PC-3 (cell line): Measurements from ENCODE around the gene NUAK2. TPM values are rescaled to one million over a fixed set of nuclear protein-coding genes. Genes with fewer than 3 reads are reported as not detected.

Source experiments
- ATAC-seq: fragments of 200-7000 bp; cut with Tn5 transposase; 2 replicates; pipeline ENCODE4 v1.9.1; 2020; ENCODE audit warnings: mild to moderate bottlenecking, moderate library complexity
- BruUV-seq: library from RNA; stranded (reverse); fragments of 400-500 nt; replicated peaks from 2 replicates; lab custom pipeline; 2021; lab: Mats Ljungman, UMichigan
- CTCF ChIA-PET: fragments of 300-600 bp; sonication (Branson Sonifier 250); formaldehyde crosslinking; loops from one replicate; lab custom pipeline; 2022; ENCODE audit warnings: antibody characterized with exemption; lab: Charles Lee
- POLR2A ChIA-PET: fragments of 300-600 bp; sonication (Branson Sonifier 250); formaldehyde crosslinking; loops from one replicate; lab custom pipeline; 2022; ENCODE audit warnings: antibody characterized with exemption; ENCODE audit not compliant: unreplicated experiment; lab: Charles Lee
- DNase-seq: peaks from one replicate; pipeline ENCODE4 v3.0.0-alpha.2; 2015
- H2AFZ ChIP-seq: fragments of 300-600 bp; sonication (generic); 2 replicates; pipeline ENCODE4 v1.6.0; 2016; ENCODE audit warnings: antibody characterized with exemption, low read length
- H3F3A ChIP-seq: fragments of 300-600 bp; sonication (generic); one replicate; pipeline ENCODE4 v1.6.0; 2017; ENCODE audit warnings: antibody characterized with exemption, low read length, control low read depth, mild to moderate bottlenecking; ENCODE audit not compliant: unreplicated experiment
- H3K27ac ChIP-seq: fragments of 300-600 bp; sonication (generic); 2 replicates; pipeline ENCODE4 v1.5.1; 2016; ENCODE audit warnings: mild to moderate bottlenecking, low read length
- H3K27me3 ChIP-seq: fragments of 300-600 bp; sonication (generic); 2 replicates; pipeline ENCODE4 v1.6.1; 2016; ENCODE audit warnings: low read length, mixed read lengths
- H3K36me3 ChIP-seq: fragments of 300-600 bp; sonication (generic); 2 replicates; pipeline ENCODE4 v1.6.1; 2016; ENCODE audit warnings: low read depth, mixed run types, low read length, mixed read lengths
- H3K4me1 ChIP-seq: fragments of 300-600 bp; sonication (generic); 2 replicates; pipeline ENCODE4 v1.5.1; 2016; ENCODE audit warnings: low read length; ENCODE audit not compliant: insufficient read depth
- H3K4me2 ChIP-seq: fragments of 300-600 bp; sonication (generic); 2 replicates; pipeline ENCODE4 v1.6.0; 2016; ENCODE audit warnings: low read length
- H3K4me3 ChIP-seq: fragments of 300-600 bp; sonication (generic); 2 replicates; pipeline ENCODE4 v1.5.1; 2016; ENCODE audit warnings: mild to moderate bottlenecking, low read length, mixed read lengths
- H3K79me2 ChIP-seq: fragments of 300-600 bp; sonication (generic); 2 replicates; pipeline ENCODE4 v1.6.1; 2017; ENCODE audit warnings: low read length, mixed read lengths
- H3K9ac ChIP-seq: fragments of 300-600 bp; sonication (generic); 2 replicates; pipeline ENCODE4 v1.6.0; 2016; ENCODE audit warnings: mild to moderate bottlenecking, low read length
- H3K9me2 ChIP-seq: fragments of 300-600 bp; sonication (generic); replicated peaks from 2 replicates; pipeline ENCODE4 v1.6.1; 2016; ENCODE audit warnings: mixed run types, low read length, mixed read lengths
- H3K9me3 ChIP-seq: fragments of 300-600 bp; sonication (generic); 2 replicates; pipeline ENCODE4 v1.6.1; 2016; ENCODE audit warnings: low read length, mixed read lengths
- H4K20me1 ChIP-seq: fragments of 300-600 bp; sonication (generic); 2 replicates; pipeline ENCODE4 v1.6.1; 2016; ENCODE audit warnings: low read length, mixed read lengths
- CTCF ChIP-seq: fragments of 300-600 bp; sonication (generic); conservative IDR thresholded peaks from 2 replicates; pipeline ENCODE4 v1.5.1; 2017; ENCODE audit warnings: antibody characterized with exemption, low read depth, mild to moderate bottlenecking, low read length
- EZH2 ChIP-seq: fragments of 300-600 bp; sonication (generic); IDR thresholded peaks from one replicate; pipeline ENCODE4 v1.6.1; 2017; ENCODE audit warnings: antibody characterized with exemption, mild to moderate bottlenecking, low read length; ENCODE audit not compliant: unreplicated experiment
- EZH2phosphoT487 ChIP-seq: fragments of 300-600 bp; sonication (generic); IDR thresholded peaks from 2 replicates; pipeline ENCODE4 v1.6.1; 2018; ENCODE audit warnings: mild to moderate bottlenecking, antibody characterized with exemption, low read length, borderline replicate concordance
- intact Hi-C: fragments of 100-400 bp; cut with micrococcal nuclease; formaldehyde crosslinking; loops from 2 replicates; pipeline ENCODE4 v1.9.0; 2023
- total RNA-seq: library from RNA; depleted of rRNA; stranded (reverse); fragments of >200 nt; gene quantifications from 2 replicates; pipeline ENCODE4 v1.2.3, GENCODE V29; 2014

Gene NUAK2
- total RNA-seq, 1 experiment from 2014 or later = 3.8 TPM

DNA sequence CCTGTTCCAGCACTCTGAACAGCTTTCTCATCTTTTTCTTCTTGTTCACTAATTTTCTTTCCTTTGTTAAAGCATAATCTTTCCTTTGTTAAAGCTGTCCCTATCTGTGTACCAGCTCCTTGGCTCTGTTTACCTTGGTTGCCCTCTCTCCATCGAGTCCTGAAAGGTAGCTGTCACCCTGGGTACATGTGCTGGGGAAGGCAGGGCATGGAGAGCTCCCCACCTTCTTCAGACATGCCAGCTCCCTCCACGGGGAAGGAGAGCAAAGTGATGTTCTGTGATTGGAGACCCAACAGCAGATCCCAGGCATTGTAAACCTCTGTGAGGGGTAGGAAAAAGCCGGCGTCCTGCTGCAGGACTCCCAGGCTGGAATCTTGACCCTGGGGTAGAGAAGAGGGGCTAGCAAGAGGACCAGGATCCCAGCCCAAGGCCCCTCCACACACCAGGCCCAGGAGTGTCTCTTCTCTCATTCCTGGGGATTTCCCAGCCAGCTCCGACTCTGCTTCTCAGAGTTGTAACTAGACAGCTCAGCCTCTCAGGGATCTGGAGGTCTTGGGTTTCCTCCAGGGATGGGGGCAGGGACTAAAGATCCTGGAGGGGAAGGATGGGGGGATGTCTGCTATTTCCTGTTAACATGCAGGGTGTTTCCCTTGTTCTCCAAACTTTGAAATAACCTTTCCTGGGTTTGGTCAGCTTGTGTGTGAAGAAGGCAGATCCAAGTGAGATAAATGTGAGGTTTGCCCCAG is 59.4 kb downstream of the NUAK2 start:
- TF ChIP-seq EZH2phosphoT487 (no peak), CTCF (no peak), EZH2 (no peak)
- Histone ChIP-seq H3K9me2 (no peaks in the 10 kb centered on the region), H3K4me1 (peaks cover 20% of the 10 kb centered on the region), H3K36me3 (no peaks in the 10 kb centered on the region), H3F3A (no peaks in the 10 kb centered on the region), H3K79me2 (no peaks in the 10 kb centered on the region), H3K27me3 (no peaks in the 10 kb centered on the region), H3K9me3 (no peaks in the 10 kb centered on the region), H3K4me3 (no peak overlapping the region), H3K27ac (no peak overlapping the region), H3K4me2 (no peak overlapping the region), H2AFZ (no peak overlapping the region), H4K20me1 (no peaks in the 10 kb centered on the region), H3K9ac (no peak overlapping the region)
- CTCF ChIA-PET = interaction anchor here (1.1 kb wide), 1 partner anchor 13 kb away, joined by 4 read pairs; no protein-coding TSS in a partner anchor
- POLR2A ChIA-PET = no interaction called here
- no peak for DNase-seq
- intact Hi-C loops = no loop called here
- no TSS peak for BruUV-seq
- ATAC-seq = no peak

DNA sequence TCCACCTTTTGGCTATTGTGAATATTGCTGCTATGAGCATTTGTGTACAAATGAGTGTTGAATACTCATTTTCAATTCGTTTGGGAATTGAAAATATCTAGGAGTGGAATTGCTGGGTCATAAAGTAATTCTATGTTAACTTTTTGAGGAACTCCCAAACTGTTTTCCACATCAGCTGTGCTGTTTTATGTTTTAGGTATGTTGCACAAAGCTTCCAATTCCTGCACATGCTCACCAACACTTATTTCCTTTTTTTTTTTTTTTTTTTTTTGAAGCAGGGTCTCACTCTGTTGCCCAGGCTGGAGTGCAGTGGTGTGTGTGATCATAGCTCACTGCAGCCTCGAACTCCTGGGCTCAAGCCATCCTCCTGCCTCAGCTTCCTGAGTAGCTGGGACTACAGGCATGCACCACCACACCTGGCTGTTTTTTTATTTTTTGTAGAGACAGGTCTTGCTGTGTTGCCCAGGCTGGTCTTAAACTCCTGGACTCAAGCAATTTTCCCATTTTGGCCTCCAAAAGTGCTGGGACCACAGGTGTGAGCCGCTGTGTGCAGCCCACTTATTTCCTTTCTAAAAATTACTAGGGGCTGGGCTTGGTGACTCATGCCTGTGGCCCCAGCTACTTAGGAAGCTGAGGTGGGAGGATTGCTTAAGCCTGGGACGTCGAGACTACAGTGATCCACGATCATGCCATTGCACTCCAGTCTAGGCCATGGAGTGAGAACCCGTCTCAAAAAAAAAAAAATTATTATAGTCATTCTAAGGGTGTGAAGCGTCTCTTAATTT is 60.4 kb downstream of the NUAK2 start:
- Histone ChIP-seq H3K36me3 (no peaks in the 10 kb centered on the region), H3K27ac (no peak overlapping the region), H3K4me2 (no peak overlapping the region), H3K4me3 (no peak overlapping the region), H3K9me3 (no peaks in the 10 kb centered on the region), H2AFZ (no peak overlapping the region), H3K9ac (no peak overlapping the region), H3K27me3 (no peaks in the 10 kb centered on the region), H3F3A (no peaks in the 10 kb centered on the region), H3K79me2 (no peaks in the 10 kb centered on the region), H3K4me1 (peaks cover 20% of the 10 kb centered on the region), H4K20me1 (no peaks in the 10 kb centered on the region), H3K9me2 (no peaks in the 10 kb centered on the region)
- POLR2A ChIA-PET = no interaction called here
- ATAC-seq (no peak), DNase-seq (no peak)
- CTCF ChIA-PET = interaction anchor here (0.6 kb wide), 2 partner anchors 11 to 175 kb away, joined by 3 to 5 read pairs; no protein-coding TSS in a partner anchor
- intact Hi-C loops = no loop called here
- no TSS peak for BruUV-seq
- TF ChIP-seq EZH2 (no peak), EZH2phosphoT487 (no peak), CTCF (no peak)
